ENCODE results near the gene SPR.

Gene SPR

GRCh38 chr2:72913486-72914205, 26.4 kb downstream of the SPR start:
- TF ChIP-seq CTCF (conservative IDR thresholded peaks at IDR 0.05) = peak; percentile 19; the same call in 1 of the 2 replicates
- no peak overlapping the region for H3K27ac ChIP-seq

- H3K27ac ChIP-seq = no peak overlapping the region
- no peak for TF ChIP-seq CTCF (conservative IDR thresholded peaks at IDR 0.05)
Measured at GRCh38 chr2:72914206-72914559, 27.0 kb downstream of the SPR start.

- no peak for TF ChIP-seq CTCF (conservative IDR thresholded peaks at IDR 0.05)
- H3K27ac ChIP-seq = no peak overlapping the region
Measured at GRCh38 chr2:72914589-72915319, 27.5 kb downstream of the SPR start.

- H3K27ac ChIP-seq = peak overlapping the region; percentile 29; the same call in 1 of the 2 replicates
Measured at GRCh38 chr2:72915320-72915906, 28.2 kb downstream of the SPR start.

GRCh38 chr2:72915907-72916742, 28.9 kb downstream of the SPR start:
- no peak for TF ChIP-seq CTCF (conservative IDR thresholded peaks at IDR 0.05)
- H3K27ac ChIP-seq = peak overlapping the region; percentile 29; the same call in 1 of the 2 replicates

More at GRCh38 chr2:72915320-72915906, 28.2 kb downstream of the SPR start:
- no peak for TF ChIP-seq CTCF (conservative IDR thresholded peaks at IDR 0.05)

GRCh38 chr2:72916743-72917137, 29.5 kb downstream of the SPR start:
- TF ChIP-seq CTCF (conservative IDR thresholded peaks at IDR 0.05) = no peak
- peak overlapping the region; percentile 69; the same call in 1 of the 2 replicates for H3K27ac ChIP-seq

All from VCaP (cell line).